GM18502 (cell line): Measurements from ENCODE around the gene NUAK1.
"Not testable (repeated sequence)": the region's sequence is repeated elsewhere in the genome, so short reads cannot be mapped to it uniquely, and the experiment has no call there.

ENCODE experiments used
- ATAC-seq: cut with Tn5 transposase; IDR thresholded peaks from one replicate; pipeline ENCODE4 v1.9.1; 2021; ENCODE audit warnings: mild to moderate bottlenecking; ENCODE audit not compliant: unreplicated experiment, poor library complexity

The NUAK1 gene

GRCh38 chr12:106149096-106149784, 10.5 kb upstream of the NUAK1 start:
- no peak for ATAC-seq

- no peak for ATAC-seq
These were observed 9.2 kb upstream of the NUAK1 start for GRCh38 chr12:106147956-106148355.

GRCh38 chr12:106146987-106147386, 8.2 kb upstream of the NUAK1 start:
- no peak for ATAC-seq

- no peak for ATAC-seq
These were observed 7.0 kb upstream of the NUAK1 start for GRCh38 chr12:106145539-106146447.

GRCh38 chr12:106144847-106145246, 6.1 kb upstream of the NUAK1 start:
- ATAC-seq: no peak

- ATAC-seq: no peak
These were observed 4.0 kb upstream of the NUAK1 start for GRCh38 chr12:106142591-106143261.

GRCh38 chr12:106141920-106142319, 3.2 kb upstream of the NUAK1 start:
- not testable (repeated sequence) for ATAC-seq

- no peak for ATAC-seq
These were observed 2.7 kb upstream of the NUAK1 start for GRCh38 chr12:106141452-106141851.

GRCh38 chr12:106141003-106141402, 2.2 kb upstream of the NUAK1 start:
- ATAC-seq: no peak

- ATAC-seq: no peak
These were observed 1.7 kb upstream of the NUAK1 start for GRCh38 chr12:106140223-106140986.

GRCh38 chr12:106139422-106140171, 843 bp upstream of the NUAK1 start:
- peak; percentile 42 for ATAC-seq

GRCh38 chr12:106138357-106138632, 459 bp downstream of the NUAK1 start:
- ATAC-seq: no peak

- no peak for ATAC-seq
These were observed 1.0 kb downstream of the NUAK1 start for GRCh38 chr12:106137530-106138356.

- peak; percentile 61 for ATAC-seq
These were observed 2.5 kb downstream of the NUAK1 start for GRCh38 chr12:106136263-106136662.

GRCh38 chr12:106135781-106136180, 3.0 kb downstream of the NUAK1 start:
- ATAC-seq: no peak

GRCh38 chr12:106135075-106135474, 3.7 kb downstream of the NUAK1 start:
- ATAC-seq: no peak

GRCh38 chr12:106134294-106134949, 4.3 kb downstream of the NUAK1 start:
- no peak for ATAC-seq
